GM12801 (cell line): Measurements from ENCODE around the gene TNFSF8.

ENCODE experiments used
- TF ChIP-seq, protein P1 (sequence below): IDR thresholded peaks from one replicate; pipeline ENCODE4 v1.5.1; 2011; ENCODE audit warnings: control low read depth; ENCODE audit not compliant: insufficient read length; ENCODE audit errors: extremely low read depth

Gene TNFSF8

DNA sequence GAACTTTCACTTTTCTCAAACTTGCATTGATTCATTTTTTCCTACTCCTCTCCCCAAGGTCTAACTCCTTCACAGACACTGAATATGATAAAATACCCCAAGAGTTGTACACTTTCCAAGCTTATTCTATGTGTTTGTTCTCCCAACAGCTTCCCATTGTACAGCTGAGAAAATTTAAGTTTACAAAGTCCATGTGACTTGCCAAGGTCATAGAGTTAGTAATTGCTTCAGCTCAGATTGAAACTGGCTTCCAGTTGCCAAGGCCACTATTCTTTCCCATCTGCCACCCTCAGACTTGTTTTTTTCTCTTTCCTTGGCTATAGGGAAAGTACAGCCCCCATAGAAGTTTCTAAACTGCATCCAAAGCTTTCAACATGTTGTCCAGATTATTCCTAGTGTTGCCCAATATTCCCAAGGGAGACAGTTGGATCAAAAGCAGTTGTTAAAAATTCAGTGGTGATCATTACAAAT lies 34.8 kb downstream of the TNFSF8 start:
- TF ChIP-seq, protein P1, sequence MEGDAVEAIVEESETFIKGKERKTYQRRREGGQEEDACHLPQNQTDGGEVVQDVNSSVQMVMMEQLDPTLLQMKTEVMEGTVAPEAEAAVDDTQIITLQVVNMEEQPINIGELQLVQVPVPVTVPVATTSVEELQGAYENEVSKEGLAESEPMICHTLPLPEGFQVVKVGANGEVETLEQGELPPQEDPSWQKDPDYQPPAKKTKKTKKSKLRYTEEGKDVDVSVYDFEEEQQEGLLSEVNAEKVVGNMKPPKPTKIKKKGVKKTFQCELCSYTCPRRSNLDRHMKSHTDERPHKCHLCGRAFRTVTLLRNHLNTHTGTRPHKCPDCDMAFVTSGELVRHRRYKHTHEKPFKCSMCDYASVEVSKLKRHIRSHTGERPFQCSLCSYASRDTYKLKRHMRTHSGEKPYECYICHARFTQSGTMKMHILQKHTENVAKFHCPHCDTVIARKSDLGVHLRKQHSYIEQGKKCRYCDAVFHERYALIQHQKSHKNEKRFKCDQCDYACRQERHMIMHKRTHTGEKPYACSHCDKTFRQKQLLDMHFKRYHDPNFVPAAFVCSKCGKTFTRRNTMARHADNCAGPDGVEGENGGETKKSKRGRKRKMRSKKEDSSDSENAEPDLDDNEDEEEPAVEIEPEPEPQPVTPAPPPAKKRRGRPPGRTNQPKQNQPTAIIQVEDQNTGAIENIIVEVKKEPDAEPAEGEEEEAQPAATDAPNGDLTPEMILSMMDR, result no peak

DNA sequence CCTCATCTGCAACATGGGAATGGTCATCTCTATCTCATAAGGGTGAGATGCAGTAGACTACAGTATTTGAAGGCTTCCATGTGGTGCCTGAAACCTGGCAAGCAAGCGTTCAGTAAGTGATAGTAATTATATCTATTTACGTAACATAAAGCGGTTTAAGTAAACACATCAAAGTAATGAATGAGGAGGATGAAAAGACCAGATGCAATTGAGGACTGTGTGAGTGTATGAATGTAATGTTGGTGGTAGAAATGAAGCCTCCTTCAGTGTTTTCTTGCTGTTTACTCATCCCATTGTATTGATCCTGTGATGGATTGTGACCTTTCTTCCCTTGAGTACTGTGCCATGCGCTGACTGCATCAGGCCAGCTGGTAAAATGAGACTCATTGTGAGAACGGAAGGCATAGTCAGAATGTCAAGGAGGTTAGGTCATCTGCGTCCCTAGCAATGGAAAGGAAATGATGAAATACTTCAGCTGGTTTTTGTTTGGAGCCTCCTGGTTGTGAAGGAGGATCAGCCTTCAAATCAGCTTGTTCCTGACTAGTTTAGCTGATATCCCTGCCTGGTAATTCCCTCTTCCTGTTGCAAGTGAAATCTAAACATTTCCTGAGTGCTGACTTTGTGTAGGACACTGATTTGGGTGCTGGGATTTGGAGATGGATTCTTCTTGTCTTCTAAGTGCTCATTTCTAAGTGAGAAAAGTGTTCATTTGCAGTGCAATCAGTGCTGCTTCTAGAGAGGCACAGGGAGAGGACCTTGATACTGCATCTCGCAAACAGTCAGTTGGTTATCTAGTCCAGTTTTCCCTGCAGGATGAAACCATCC lies 35.6 kb downstream of the TNFSF8 start:
- TF ChIP-seq, protein P1, result no peak

DNA sequence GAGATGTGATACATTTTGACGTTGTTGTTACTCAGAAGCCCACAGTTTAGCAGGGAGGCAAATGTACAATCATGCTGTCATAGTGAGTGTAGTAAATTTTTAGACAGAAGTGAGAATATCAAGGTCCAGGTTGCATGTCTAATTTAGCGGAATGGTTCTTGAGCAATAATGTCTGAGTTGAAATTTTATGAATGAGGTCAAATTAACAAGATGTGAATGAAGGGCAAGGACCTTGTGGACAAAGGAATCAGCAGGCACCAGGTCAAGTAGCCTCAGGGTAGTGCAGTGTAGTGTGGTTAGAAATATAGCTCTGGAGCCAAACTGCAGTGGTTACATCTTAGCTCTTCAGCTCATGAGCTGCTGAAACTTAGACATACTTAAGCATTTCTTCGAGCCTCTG lies 36.2 kb downstream of the TNFSF8 start:
- TF ChIP-seq, protein P1, result no peak

DNA sequence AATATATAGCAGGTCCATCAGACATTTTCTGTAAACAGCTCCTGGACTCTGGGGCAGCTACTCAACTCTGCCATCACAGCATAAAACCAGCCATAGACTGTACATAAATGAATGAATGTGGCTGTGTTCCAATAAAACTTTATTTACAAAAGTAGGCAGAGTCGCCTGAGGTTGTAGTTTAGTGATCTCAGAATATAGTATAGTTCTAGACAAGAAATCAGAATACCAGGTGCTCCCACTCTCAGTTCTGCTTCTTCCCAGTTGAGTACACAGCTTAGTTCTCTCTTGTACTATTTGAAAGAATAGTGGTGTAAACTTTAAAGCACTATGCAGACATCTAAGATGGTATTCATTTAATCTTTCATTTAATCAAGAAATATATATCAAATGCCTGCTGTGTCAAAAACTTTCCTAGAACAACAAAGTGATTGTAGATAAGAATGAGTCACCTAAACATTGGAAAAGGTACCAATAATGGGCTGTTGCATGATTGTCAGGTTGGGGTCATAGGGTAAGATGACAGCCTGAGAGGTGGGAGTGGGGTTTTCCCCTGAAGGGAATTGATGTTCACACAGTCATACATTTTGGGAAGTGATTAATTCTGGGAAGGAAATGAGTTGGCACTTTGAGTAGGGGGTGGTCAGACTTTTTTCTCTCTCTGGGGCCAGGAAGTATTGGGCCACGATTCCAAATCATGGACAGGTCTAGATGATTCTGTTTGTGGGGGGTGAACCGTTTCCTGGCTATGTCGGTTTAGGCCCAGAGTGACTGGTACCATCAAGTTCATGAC lies 37.0 kb downstream of the TNFSF8 start:
- TF ChIP-seq, protein P1, result no peak

DNA sequence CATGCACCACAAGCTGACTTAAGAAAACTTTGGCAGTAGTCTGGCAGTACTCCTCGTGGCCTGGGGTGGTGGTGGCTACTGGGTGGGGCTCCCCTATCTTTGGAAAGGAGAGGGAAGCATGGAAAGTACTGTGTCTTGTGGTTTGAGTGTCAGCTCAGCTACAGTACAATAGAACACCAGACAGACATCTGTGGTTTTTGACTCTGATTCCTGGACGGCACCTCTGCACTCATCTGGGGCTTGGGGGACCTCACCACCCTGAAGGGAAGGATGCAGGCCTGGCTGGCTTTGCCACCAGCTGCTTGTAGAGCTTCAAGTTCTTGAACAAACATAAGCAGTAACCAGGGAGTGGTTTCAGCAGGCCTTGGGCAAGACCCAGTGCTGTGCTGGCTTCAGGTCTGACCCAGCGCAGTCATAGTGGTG lies 40.6 kb downstream of the TNFSF8 start:
- TF ChIP-seq, protein P1, result no peak

DNA sequence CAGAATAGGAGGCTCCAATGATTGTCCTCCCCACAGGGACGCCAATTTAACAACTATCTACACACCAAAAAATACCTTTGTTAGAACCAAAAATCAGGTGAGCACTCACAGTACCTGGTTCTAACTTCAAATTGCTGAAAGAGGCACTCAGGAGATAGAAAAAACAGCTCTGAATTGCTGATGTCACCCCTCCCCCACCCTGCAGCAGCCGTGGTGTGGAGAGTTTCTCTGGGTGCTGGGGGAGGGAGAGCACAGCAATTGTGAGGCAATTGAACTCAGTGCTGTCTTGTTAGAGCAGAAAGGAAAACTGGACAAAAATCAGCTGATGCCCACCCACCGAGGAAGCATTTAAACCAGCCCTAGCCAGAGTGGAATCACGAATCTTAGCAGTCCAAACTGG lies 41.8 kb downstream of the TNFSF8 start:
- TF ChIP-seq, protein P1, result no peak

DNA sequence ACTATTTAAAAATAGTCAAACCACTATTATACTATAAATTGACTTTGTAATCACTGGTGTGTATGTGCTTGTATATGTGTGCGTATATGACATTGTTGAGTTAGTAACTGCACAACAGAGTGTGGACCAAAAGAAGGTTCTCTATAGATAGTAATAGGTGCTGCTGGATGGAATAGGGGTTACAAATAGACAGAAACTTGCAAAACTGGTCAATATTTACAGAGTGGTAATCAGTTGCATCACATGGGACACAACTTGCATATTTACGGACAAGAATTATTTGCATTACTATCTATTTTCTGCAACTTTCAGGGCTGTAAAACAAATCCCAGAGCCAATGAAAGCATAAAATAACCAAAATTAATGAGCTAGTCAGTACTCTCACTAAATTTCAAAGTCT lies 42.4 kb downstream of the TNFSF8 start:
- TF ChIP-seq, protein P1, result no peak
